OCI-LY1 (cell line): ENCODE results near the gene CRISPLD2.

ENCODE experiments used
- H2AFZ ChIP-seq: fragments of 200-600 bp; sonication (generic), shearing (Covaris generic); 2 replicates; pipeline ENCODE4 v1.6.0; 2014; ENCODE audit warnings: antibody characterized with exemption, mild to moderate bottlenecking, low read length
- H3F3A ChIP-seq: fragments of 200-600 bp; sonication (generic), shearing (Covaris generic); 2 replicates; pipeline ENCODE4 v1.6.0; 2014; ENCODE audit warnings: mild to moderate bottlenecking, antibody characterized with exemption, low read length, moderate library complexity; ENCODE audit not compliant: insufficient read depth
- H3K27ac ChIP-seq: fragments of 200-600 bp; sonication (generic); 2 replicates; pipeline ENCODE4 v1.5.1; 2014; ENCODE audit warnings: low read length, mixed run types, mild to moderate bottlenecking, low read depth; ENCODE audit not compliant: poor library complexity, severe bottlenecking
- H3K27me3 ChIP-seq: fragments of 200-600 bp; sonication (generic); 2 replicates; pipeline ENCODE4 v1.6.0; 2014; ENCODE audit warnings: antibody characterized with exemption, mild to moderate bottlenecking, low read length, moderate library complexity; ENCODE audit not compliant: insufficient read depth
- H3K36me3 ChIP-seq: fragments of 200-600 bp; sonication (generic); 2 replicates; pipeline ENCODE4 v1.6.1; 2014; ENCODE audit warnings: mild to moderate bottlenecking, antibody characterized with exemption, low read length, moderate library complexity, mixed read lengths; ENCODE audit not compliant: insufficient read depth
- H3K4me1 ChIP-seq: fragments of 200-600 bp; sonication (generic); 2 replicates; pipeline ENCODE4 v1.5.1; 2014; ENCODE audit warnings: mild to moderate bottlenecking, low read length, moderate library complexity; ENCODE audit not compliant: insufficient read depth, severe bottlenecking
- H3K4me2 ChIP-seq: fragments of 200-600 bp; sonication (generic), shearing (Covaris generic); 2 replicates; pipeline ENCODE4 v1.6.1; 2014; ENCODE audit warnings: low read length
- H3K4me3 ChIP-seq: fragments of 200-600 bp; sonication (generic); 2 replicates; pipeline ENCODE4 v1.5.1; 2014; ENCODE audit warnings: low read length, low read depth, mild to moderate bottlenecking, mixed read lengths; ENCODE audit not compliant: poor library complexity, severe bottlenecking
- H3K79me2 ChIP-seq: fragments of 200-600 bp; shearing (Covaris generic); 2 replicates; pipeline ENCODE4 v1.6.1; 2016; ENCODE audit warnings: mixed run types, low read length, mixed read lengths; ENCODE audit not compliant: insufficient read depth
- H3K9ac ChIP-seq: fragments of 200-600 bp; sonication (generic), shearing (Covaris generic); 2 replicates; pipeline ENCODE4 v1.6.1; 2014; ENCODE audit warnings: mild to moderate bottlenecking, low read length, mixed read lengths
- H3K9me2 ChIP-seq: fragments of 200-600 bp; sonication (generic), shearing (Covaris generic); 2 replicates; pipeline ENCODE4 v1.6.1; 2014; ENCODE audit warnings: low read depth, mild to moderate bottlenecking, low read length, mixed read lengths
- H3K9me3 ChIP-seq: fragments of 200-600 bp; shearing (Covaris generic); 2 replicates; pipeline ENCODE4 v1.6.1; 2014; ENCODE audit warnings: low read length, mixed read lengths
- H4K20me1 ChIP-seq: fragments of 200-600 bp; sonication (generic), shearing (Covaris generic); 2 replicates; pipeline ENCODE4 v1.6.0; 2016; ENCODE audit warnings: mild to moderate bottlenecking, low read length; ENCODE audit not compliant: insufficient read depth
- CTCF ChIP-seq: fragments of 200-600 bp; sonication (generic), shearing (Covaris generic); IDR thresholded peaks from 2 replicates; pipeline ENCODE4 v1.5.1; 2017; ENCODE audit warnings: mild to moderate bottlenecking, antibody characterized with exemption, low read length, moderate library complexity, mixed read lengths
- EZH2 ChIP-seq: fragments of 200-600 bp; sonication (generic), shearing (Covaris generic); IDR thresholded peaks from 2 replicates; pipeline ENCODE4 v1.8.0; 2017; ENCODE audit warnings: borderline replicate concordance, mixed run types, mild to moderate bottlenecking, antibody characterized with exemption, low read length, moderate library complexity, mixed read lengths

CRISPLD2 gene

GRCh38 chr16:84836967-84837366 is 17.2 kb downstream of the CRISPLD2 start:
- Histone ChIP-seq H3K4me1 (no peaks in the 10 kb centered on the region), H3K27ac (no peak overlapping the region), H4K20me1 (no peaks in the 10 kb centered on the region), H3K9me2 (no peaks in the 10 kb centered on the region), H3K9me3 (no peaks in the 10 kb centered on the region), H3K9ac (no peak overlapping the region), H3K27me3 (peaks cover 7% of the 10 kb centered on the region; the same call in 1 of the 2 replicates), H3K4me3 (no peak overlapping the region), H3K36me3 (no peaks in the 10 kb centered on the region), H3K4me2 (no peak overlapping the region), H3F3A (no peaks in the 10 kb centered on the region), H3K79me2 (no peaks in the 10 kb centered on the region), H2AFZ (no peak overlapping the region)
- TF ChIP-seq EZH2 (no peak), CTCF (no peak)

- H3K4me3 ChIP-seq, result no peak overlapping the region
- peaks cover 3% of the 10 kb centered on the region; the same call in 1 of the 2 replicates for H3K27me3 ChIP-seq
- no peaks in the 10 kb centered on the region for H3F3A ChIP-seq
- H3K27ac ChIP-seq, result no peak overlapping the region
- no peak overlapping the region for H3K4me2 ChIP-seq
- H3K36me3 ChIP-seq, result no peaks in the 10 kb centered on the region
- no peaks in the 10 kb centered on the region for H3K9me2 ChIP-seq
- no peaks in the 10 kb centered on the region for H4K20me1 ChIP-seq
- H3K79me2 ChIP-seq, result no peaks in the 10 kb centered on the region
- H3K4me1 ChIP-seq, result no peaks in the 10 kb centered on the region
- no peaks in the 10 kb centered on the region for H3K9me3 ChIP-seq
- no peak for TF ChIP-seq CTCF
- TF ChIP-seq EZH2, result no peak
- no peak overlapping the region for H2AFZ ChIP-seq
- H3K9ac ChIP-seq, result no peak overlapping the region
These were observed 18.7 kb downstream of the CRISPLD2 start for GRCh38 chr16:84838383-84838948.

- H3K36me3 ChIP-seq, result no peaks in the 10 kb centered on the region
- H3K4me3 ChIP-seq, result no peak overlapping the region
- no peaks in the 10 kb centered on the region for H3F3A ChIP-seq
- H2AFZ ChIP-seq, result no peak overlapping the region
- no peak overlapping the region for H3K4me2 ChIP-seq
- H3K4me1 ChIP-seq, result no peaks in the 10 kb centered on the region
- peaks cover 3% of the 10 kb centered on the region; the same call in 1 of the 2 replicates for H3K27me3 ChIP-seq
- TF ChIP-seq CTCF (no peak), EZH2 (no peak)
- H3K27ac ChIP-seq, result no peak overlapping the region
- H3K9me2 ChIP-seq, result no peaks in the 10 kb centered on the region
- H3K9me3 ChIP-seq, result no peaks in the 10 kb centered on the region
- no peaks in the 10 kb centered on the region for H4K20me1 ChIP-seq
- no peaks in the 10 kb centered on the region for H3K79me2 ChIP-seq
- no peak overlapping the region for H3K9ac ChIP-seq
These were observed 19.3 kb downstream of the CRISPLD2 start for GRCh38 chr16:84839054-84839453.
